Measurements from ENCODE around the gene FOXP1.

Gene FOXP1

DNA sequence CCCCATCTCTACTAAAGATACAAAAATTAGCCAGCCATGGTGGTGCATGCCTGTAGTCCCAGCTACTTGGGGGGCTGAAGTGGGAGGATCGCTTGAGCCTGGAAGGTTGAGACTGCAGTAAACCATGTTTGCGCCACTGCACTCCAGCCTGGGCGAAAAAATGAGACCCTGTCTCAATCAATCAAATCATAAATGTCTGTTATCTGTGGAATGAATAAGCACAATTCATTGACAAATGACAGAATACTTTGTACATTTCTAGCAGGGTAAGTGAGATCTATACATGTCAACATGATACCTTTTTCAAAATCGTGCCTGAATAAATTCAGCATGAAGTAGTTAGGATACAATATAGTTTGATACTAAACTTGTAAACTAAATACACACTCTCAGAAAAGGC, 181.2 kb downstream of the FOXP1 start:
- TF ChIP-seq, protein P1, sequence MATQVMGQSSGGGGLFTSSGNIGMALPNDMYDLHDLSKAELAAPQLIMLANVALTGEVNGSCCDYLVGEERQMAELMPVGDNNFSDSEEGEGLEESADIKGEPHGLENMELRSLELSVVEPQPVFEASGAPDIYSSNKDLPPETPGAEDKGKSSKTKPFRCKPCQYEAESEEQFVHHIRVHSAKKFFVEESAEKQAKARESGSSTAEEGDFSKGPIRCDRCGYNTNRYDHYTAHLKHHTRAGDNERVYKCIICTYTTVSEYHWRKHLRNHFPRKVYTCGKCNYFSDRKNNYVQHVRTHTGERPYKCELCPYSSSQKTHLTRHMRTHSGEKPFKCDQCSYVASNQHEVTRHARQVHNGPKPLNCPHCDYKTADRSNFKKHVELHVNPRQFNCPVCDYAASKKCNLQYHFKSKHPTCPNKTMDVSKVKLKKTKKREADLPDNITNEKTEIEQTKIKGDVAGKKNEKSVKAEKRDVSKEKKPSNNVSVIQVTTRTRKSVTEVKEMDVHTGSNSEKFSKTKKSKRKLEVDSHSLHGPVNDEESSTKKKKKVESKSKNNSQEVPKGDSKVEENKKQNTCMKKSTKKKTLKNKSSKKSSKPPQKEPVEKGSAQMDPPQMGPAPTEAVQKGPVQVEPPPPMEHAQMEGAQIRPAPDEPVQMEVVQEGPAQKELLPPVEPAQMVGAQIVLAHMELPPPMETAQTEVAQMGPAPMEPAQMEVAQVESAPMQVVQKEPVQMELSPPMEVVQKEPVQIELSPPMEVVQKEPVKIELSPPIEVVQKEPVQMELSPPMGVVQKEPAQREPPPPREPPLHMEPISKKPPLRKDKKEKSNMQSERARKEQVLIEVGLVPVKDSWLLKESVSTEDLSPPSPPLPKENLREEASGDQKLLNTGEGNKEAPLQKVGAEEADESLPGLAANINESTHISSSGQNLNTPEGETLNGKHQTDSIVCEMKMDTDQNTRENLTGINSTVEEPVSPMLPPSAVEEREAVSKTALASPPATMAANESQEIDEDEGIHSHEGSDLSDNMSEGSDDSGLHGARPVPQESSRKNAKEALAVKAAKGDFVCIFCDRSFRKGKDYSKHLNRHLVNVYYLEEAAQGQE (IDR thresholded peaks at IDR 0.05; ENCODE audit: insufficient read depth in 1 of 2, low read depth in 2 of 2, low read length in 2 of 2), result no peak

DNA sequence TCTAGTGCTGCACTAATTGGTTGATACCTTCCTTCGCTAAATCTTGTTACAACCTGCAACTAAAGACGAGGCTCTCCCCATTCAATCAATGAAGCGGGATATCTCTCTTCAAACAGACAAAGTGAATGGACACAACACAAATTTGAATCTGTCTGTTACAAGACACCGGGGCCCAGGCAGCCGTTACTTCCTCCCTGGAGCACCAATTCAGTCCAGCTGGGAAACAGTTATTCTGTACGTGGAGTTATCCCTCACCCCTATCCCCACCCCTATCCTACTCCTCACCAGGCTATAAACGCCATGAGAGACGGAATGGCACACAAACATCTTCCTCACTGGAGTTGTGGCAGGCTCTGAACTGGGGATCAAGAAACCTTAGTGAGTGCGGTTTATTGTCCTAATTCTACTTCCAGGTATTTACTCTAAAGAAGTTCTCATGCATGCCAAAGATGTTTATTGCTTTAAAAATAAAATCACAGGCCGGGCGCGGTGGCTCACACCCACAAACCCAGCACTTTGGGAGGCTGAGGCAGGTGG, 181.8 kb downstream of the FOXP1 start:
- TF ChIP-seq FOXP2 (optimal IDR thresholded peaks at IDR 0.05; ENCODE audit: borderline replicate concordance, extremely low read depth, extremely low read length, insufficient read depth) (no peak), TAF1 (IDR thresholded peaks at IDR 0.05; ENCODE audit: borderline replicate concordance, insufficient read depth, low read length) (no peak), POLR2AphosphoS5 (IDR thresholded peaks at IDR 0.05; ENCODE audit: low read depth, low read length) (no peak), SIN3A (IDR thresholded peaks at IDR 0.05; ENCODE audit: borderline replicate concordance, insufficient read depth, low read length) (no peak)
- TF ChIP-seq, protein P1 (IDR thresholded peaks at IDR 0.05; ENCODE audit: insufficient read depth in 1 of 2, low read depth in 2 of 2, low read length in 2 of 2), result no peak

DNA sequence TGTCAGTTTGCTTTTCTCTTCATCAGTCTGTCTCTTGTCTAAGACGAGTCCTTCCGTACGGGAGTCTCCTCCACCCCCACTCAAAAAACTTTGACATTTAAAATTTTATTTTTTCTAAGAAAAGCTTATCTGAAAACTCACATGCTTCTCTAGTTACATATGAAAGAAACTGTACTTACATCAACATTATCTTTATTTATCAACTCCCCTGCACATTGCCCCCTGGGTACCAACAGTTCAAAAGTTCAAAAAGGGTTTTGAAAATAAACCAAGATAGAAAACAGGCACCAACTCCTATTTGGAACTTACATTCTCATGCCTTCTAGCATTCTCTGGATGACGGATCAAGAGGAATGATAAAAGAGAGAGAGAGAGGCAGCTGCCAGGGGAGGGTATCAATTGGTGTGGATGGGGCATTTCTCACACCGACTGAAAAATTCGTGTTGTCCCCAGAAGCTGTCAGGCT, 182.5 kb downstream of the FOXP1 start:
- TF ChIP-seq FOXP2 (optimal IDR thresholded peaks at IDR 0.05; ENCODE audit: borderline replicate concordance, extremely low read depth, extremely low read length, insufficient read depth) (no peak), POLR2AphosphoS5 (IDR thresholded peaks at IDR 0.05; ENCODE audit: low read depth, low read length) (no peak), SIN3A (IDR thresholded peaks at IDR 0.05; ENCODE audit: borderline replicate concordance, insufficient read depth, low read length) (no peak), TAF1 (IDR thresholded peaks at IDR 0.05; ENCODE audit: borderline replicate concordance, insufficient read depth, low read length) (no peak)
- TF ChIP-seq, protein P1 (IDR thresholded peaks at IDR 0.05; ENCODE audit: insufficient read depth in 1 of 2, low read depth in 2 of 2, low read length in 2 of 2), result no peak

DNA sequence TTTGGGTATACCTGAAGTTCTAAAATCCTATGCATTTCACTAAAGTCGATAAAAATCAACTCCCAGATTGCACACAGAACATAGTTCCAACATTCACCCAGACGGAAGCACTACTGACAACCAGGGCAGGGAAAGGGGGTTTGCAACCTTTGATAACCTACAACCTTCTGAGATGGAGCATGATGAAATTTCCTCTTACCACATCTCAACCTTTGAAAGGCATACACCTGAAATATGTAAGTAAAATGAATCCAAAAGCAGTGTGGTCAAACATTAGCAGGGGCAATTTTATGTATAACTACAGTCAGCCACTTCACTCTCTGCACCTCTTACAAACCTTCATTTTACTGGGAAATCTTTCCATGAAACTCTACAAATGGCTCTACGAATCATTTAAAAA, 184.1 kb downstream of the FOXP1 start:
- TF ChIP-seq TAF1 (IDR thresholded peaks at IDR 0.05; ENCODE audit: borderline replicate concordance, insufficient read depth, low read length) (no peak), SIN3A (IDR thresholded peaks at IDR 0.05; ENCODE audit: borderline replicate concordance, insufficient read depth, low read length) (no peak), FOXP2 (optimal IDR thresholded peaks at IDR 0.05; ENCODE audit: borderline replicate concordance, extremely low read depth, extremely low read length, insufficient read depth) (no peak)

DNA sequence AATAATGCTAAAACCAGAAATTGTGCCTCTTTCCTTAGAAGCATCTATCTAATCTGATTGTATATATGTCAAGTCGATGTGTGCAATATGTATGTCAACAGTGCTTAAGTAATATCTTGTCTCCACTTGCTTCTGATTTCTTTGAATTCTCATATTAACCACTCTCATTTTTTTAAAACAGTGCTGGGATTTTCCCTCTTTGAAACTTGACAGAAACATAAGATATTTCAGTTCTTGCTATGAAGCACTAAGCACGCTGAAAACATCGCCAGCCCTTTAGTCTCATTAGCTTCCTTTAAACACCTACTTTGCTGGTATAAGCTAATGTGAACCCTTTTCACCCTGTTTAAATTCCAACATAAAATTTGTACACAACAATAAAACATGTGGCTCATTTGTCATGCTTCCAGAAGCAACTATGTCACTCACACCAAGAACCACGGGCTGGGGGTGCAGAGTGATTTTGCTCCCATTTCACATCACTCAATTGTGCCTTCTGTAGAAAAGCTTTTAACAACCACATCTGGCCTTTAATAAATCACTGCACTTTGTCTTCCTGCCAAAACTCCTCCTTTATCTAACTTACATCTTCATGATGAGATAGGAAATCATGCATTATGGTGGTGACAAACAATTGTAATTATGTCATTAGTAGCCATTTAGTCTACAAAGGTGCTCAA, 185.2 kb downstream of the FOXP1 start:
- TF ChIP-seq FOXP2 (optimal IDR thresholded peaks at IDR 0.05; ENCODE audit: borderline replicate concordance, extremely low read depth, extremely low read length, insufficient read depth) (no peak), TAF1 (IDR thresholded peaks at IDR 0.05; ENCODE audit: borderline replicate concordance, insufficient read depth, low read length) (no peak), SIN3A (IDR thresholded peaks at IDR 0.05; ENCODE audit: borderline replicate concordance, insufficient read depth, low read length) (no peak), POLR2AphosphoS5 (IDR thresholded peaks at IDR 0.05; ENCODE audit: low read depth, low read length) (no peak)
- TF ChIP-seq, protein P1 (IDR thresholded peaks at IDR 0.05; ENCODE audit: insufficient read depth in 1 of 2, low read depth in 2 of 2, low read length in 2 of 2), result no peak
